ENCODE data around the gene CPNE2. TPM values are rescaled to one million over a fixed set of nuclear protein-coding genes. Genes with fewer than 3 reads are reported as not detected.

The CPNE2 gene
- total RNA-seq, 1 experiment from 2014 or later: 43.4 TPM

DNA sequence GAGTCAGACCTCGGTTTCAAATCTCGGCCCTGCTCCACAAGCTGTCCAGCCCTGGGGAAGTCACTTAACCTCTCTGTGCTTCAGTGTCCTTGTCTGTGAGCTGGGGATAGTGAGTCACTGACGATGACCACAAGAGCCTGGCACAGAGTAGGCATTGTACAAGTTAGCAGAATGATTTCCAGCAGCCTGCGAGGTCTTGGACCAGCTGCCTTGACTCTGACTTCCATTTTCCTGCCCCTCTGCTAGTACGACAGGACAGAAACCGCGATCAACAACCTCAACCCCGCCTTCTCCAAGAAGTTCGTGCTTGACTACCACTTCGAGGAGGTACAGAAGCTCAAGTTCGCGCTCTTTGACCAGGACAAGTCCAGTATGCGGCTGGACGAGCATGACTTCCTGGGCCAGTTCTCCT is 20.7 kb downstream of the CPNE2 start:
- H3K4me3 ChIP-seq (ENCODE audit: low read depth in 2 of 2, low read length in 2 of 2): no peak overlapping the region
- no peak for DNase-seq (ENCODE audit: low read depth, low spot score)
- ChIA-PET POLR2A (no interaction called here), CTCF (no interaction called here)
- H3K36me3 ChIP-seq (ENCODE audit: control insufficient read depth, insufficient read depth, low read length): no peaks in the 10 kb centered on the region
- peak; percentile 40; the same call in 1 of the 2 replicates for ATAC-seq
- H3K9me3 ChIP-seq (ENCODE audit: control insufficient read depth, insufficient read depth, low read depth, low read length): no peaks in the 10 kb centered on the region
- H3K4me1 ChIP-seq (ENCODE audit: control insufficient read depth, insufficient read depth, low read length): no peaks in the 10 kb centered on the region
- in situ Hi-C loops (cut with HindIII; ENCODE audit: low pct_unique_long_range_greater_than_20kb, low sequenced_read_pairs): no loop called here
- intact Hi-C loops (cut with micrococcal nuclease; ENCODE audit: unreplicated experiment): no loop called here
- no peak overlapping the region for H3K27ac ChIP-seq (ENCODE audit: low read length)
- H3K27me3 ChIP-seq (ENCODE audit: control insufficient read depth, insufficient read depth, low read length): no peaks in the 10 kb centered on the region
- BruUV-seq (replicated peaks): no TSS peak
- TF ChIP-seq SIN3A (IDR thresholded peaks at IDR 0.05; ENCODE audit: borderline replicate concordance, insufficient read depth, low read depth, low read length): no peak
- no peak for TF ChIP-seq POLR2AphosphoS5 (IDR thresholded peaks at IDR 0.05; ENCODE audit: low read depth, low read length)
- no peak for TF ChIP-seq TCF7L2 (IDR thresholded peaks at IDR 0.05; ENCODE audit: low read depth, low read length)
- no peak for TF ChIP-seq REST (IDR thresholded peaks at IDR 0.05; ENCODE audit: insufficient read depth in 1 of 2, low read depth in 2 of 2, low read length in 1 of 2)
- TF ChIP-seq, protein P1, sequence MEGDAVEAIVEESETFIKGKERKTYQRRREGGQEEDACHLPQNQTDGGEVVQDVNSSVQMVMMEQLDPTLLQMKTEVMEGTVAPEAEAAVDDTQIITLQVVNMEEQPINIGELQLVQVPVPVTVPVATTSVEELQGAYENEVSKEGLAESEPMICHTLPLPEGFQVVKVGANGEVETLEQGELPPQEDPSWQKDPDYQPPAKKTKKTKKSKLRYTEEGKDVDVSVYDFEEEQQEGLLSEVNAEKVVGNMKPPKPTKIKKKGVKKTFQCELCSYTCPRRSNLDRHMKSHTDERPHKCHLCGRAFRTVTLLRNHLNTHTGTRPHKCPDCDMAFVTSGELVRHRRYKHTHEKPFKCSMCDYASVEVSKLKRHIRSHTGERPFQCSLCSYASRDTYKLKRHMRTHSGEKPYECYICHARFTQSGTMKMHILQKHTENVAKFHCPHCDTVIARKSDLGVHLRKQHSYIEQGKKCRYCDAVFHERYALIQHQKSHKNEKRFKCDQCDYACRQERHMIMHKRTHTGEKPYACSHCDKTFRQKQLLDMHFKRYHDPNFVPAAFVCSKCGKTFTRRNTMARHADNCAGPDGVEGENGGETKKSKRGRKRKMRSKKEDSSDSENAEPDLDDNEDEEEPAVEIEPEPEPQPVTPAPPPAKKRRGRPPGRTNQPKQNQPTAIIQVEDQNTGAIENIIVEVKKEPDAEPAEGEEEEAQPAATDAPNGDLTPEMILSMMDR (IDR thresholded peaks at IDR 0.05): no peak

- Histone ChIP-seq H3K36me3 (ENCODE audit: control insufficient read depth, insufficient read depth, low read length) (no peaks in the 10 kb centered on the region), H3K27ac (ENCODE audit: low read length) (no peak overlapping the region), H3K4me3 (ENCODE audit: low read depth in 2 of 2, low read length in 2 of 2) (no peak overlapping the region), H3K27me3 (ENCODE audit: control insufficient read depth, insufficient read depth, low read length) (no peaks in the 10 kb centered on the region), H3K9me3 (ENCODE audit: control insufficient read depth, insufficient read depth, low read depth, low read length) (no peaks in the 10 kb centered on the region), H3K4me1 (ENCODE audit: control insufficient read depth, insufficient read depth, low read length) (no peaks in the 10 kb centered on the region)
- intact Hi-C loops (cut with micrococcal nuclease; ENCODE audit: unreplicated experiment): no loop called here
- BruUV-seq (replicated peaks): no TSS peak
- in situ Hi-C loops (cut with HindIII; ENCODE audit: low pct_unique_long_range_greater_than_20kb, low sequenced_read_pairs): no loop called here
- DNase-seq (ENCODE audit: low read depth, low spot score): no peak
- POLR2A ChIA-PET: no interaction called here
- CTCF ChIA-PET: no interaction called here
- no peak for ATAC-seq
- TF ChIP-seq, protein P1 (IDR thresholded peaks at IDR 0.05): no peak
- TF ChIP-seq REST (IDR thresholded peaks at IDR 0.05; ENCODE audit: insufficient read depth in 1 of 2, low read depth in 2 of 2, low read length in 1 of 2) (no peak), POLR2AphosphoS5 (IDR thresholded peaks at IDR 0.05; ENCODE audit: low read depth, low read length) (no peak), TCF7L2 (IDR thresholded peaks at IDR 0.05; ENCODE audit: low read depth, low read length) (no peak), SIN3A (IDR thresholded peaks at IDR 0.05; ENCODE audit: borderline replicate concordance, insufficient read depth, low read depth, low read length) (no peak)
Observed at GRCh38 chr16:57113664-57114063, 21.3 kb downstream of the CPNE2 start.
